Psoas muscle (tissue), 8 donors: ENCODE measurements around the gene ZBTB42. TPM values are rescaled to one million over a fixed set of nuclear protein-coding genes. Genes with fewer than 3 reads are reported as not detected.

Source experiments
- ATAC-seq, 4 donors: fragments of 200-7000 bp; cut with Tn5 transposase; one replicate each; pipeline ENCODE4 v1.9.1; 2020; ENCODE audit warnings: moderate library complexity in 3 of 4, mild to moderate bottlenecking in 2 of 4
- DNase-seq, 2 donors: peaks; one replicate each; pipeline ENCODE4 v3.0.0-alpha.2; 2020
- H3K27ac ChIP-seq: fragments of 200-600 bp; one replicate; pipeline ENCODE4 v1.8.0; 2022
- H3K27me3 ChIP-seq, 3 donors: fragments of 200-600 bp in 1 of 3; one replicate each; pipeline versions ENCODE4 v1.6.1 to v1.8.0; 2013 to 2022; ENCODE audit warnings: low read length in 2 of 3, mild to moderate bottlenecking in 2 of 3, moderate library complexity in 1 of 3; ENCODE audit not compliant: insufficient read depth in 3 of 3
- H3K36me3 ChIP-seq, 2 donors: fragments of 200-600 bp in 1 of 2; one replicate each; pipeline versions ENCODE4 v1.6.1 to v1.8.0; 2013 to 2022; ENCODE audit warnings: low read depth in 1 of 2, mild to moderate bottlenecking in 1 of 2, moderate library complexity in 1 of 2; ENCODE audit not compliant: insufficient read depth in 1 of 2
- H3K4me1 ChIP-seq: fragments of 200-600 bp; one replicate; pipeline ENCODE4 v1.8.0; 2022
- H3K4me3 ChIP-seq: fragments of 200-600 bp; one replicate; pipeline ENCODE4 v1.8.0; 2022; ENCODE audit warnings: mild to moderate bottlenecking
- H3K9me3 ChIP-seq: fragments of 200-600 bp; one replicate; pipeline ENCODE4 v1.8.0; 2022
- CTCF ChIP-seq: fragments of 200-600 bp; IDR thresholded peaks from one replicate; pipeline ENCODE4 v1.8.0; 2022; ENCODE audit warnings: antibody characterized with exemption
- WGBS, 3 donors: extraction: QIAGEN DNeasy Blood & Tissue Kit; methylation state at CpG; one replicate each; pipeline versions ENCODE4 v1.1.6 to v1.1.7; 2013; 5-methylcytosine and 5-hydroxymethylcytosine counted together
- intact Hi-C, 2 donors: fragments of 100-400 bp; cut with DNase I; formaldehyde crosslinking; loops; one replicate each; pipeline versions ENCODE4 v1.11.0 to v1.14.2; 2022
- polyA plus RNA-seq, 3 donors: library from polyadenylated mRNA; stranded (reverse); fragments of 200-250 nt; gene quantifications; one replicate each; pipeline ENCODE4 v1.2.3, GENCODE V29; 2013
- total RNA-seq, 4 donors: library from RNA; stranded (reverse); fragmentation: NEBNext Ultra II Directional in 2 of 4; extraction: Animal tissue kit (Norgen Biotek cat#: 25700) in 2 of 4; gene quantifications; one replicate each; pipeline versions ENCODE4 v1.2.1 to v1.2.4, GENCODE V29; 2021 to 2023
- donor health status: healthy with polysubstance abuse.
- donor health status: DM: no; HTN: no; CAD: no; lungs with moderate emphysema.
- donor health status: Bipolar disorder and iron deficiency.
- donor health status: healthy.
- donor health status: DM: yes; HTN: yes; CAD: no.
- donor health status: DM: no; HTN: no; CAD: no.
- donor health status: DM: no; HTN: no; CAD: no.
- donor health status: DM: yes; HTN: yes; CAD: no.

The ZBTB42 gene
- total and polyA plus RNA-seq, 7 donors: 4.2 to 7.4 (median 6.2) TPM

- H3K4me1 ChIP-seq: no peaks in the 10 kb centered on the region
- H3K36me3 ChIP-seq: peaks cover 2 to 43% of the 10 kb centered on the region in 2 donors
- ATAC-seq (no peak), DNase-seq (no peak)
- 80 to 82% (median 81%) methylated on average over 18 of the region's 18 CpGs for WGBS, 3 donors
- H3K4me3 ChIP-seq: no peak overlapping the region
- no peaks in the 10 kb centered on the region for H3K27me3 ChIP-seq
- no peak overlapping the region for H3K27ac ChIP-seq
- intact Hi-C loops: loop anchor here (2.0 to 5.0 kb wide), 2 partner anchors 57 to 278 kb away; no protein-coding TSS in a partner anchor
- no peaks in the 10 kb centered on the region for H3K9me3 ChIP-seq
- no peak for TF ChIP-seq CTCF
Measured at GRCh38 chr14:104769324-104770071, 31.4 kb upstream of the ZBTB42 start.

GRCh38 chr14:104770072-104770579 is 30.8 kb upstream of the ZBTB42 start:
- Histone ChIP-seq H3K27ac (no peak overlapping the region), H3K4me3 (no peak overlapping the region), H3K27me3 (no peaks in the 10 kb centered on the region), H3K4me1 (no peaks in the 10 kb centered on the region), H3K36me3 (peaks cover 2 to 50% of the 10 kb centered on the region in 2 donors), H3K9me3 (no peaks in the 10 kb centered on the region)
- no peak for TF ChIP-seq CTCF
- WGBS, 3 donors: 82 to 87% (median 84%) methylated on average over 24 of the region's 24 CpGs
- no peak for DNase-seq
- ATAC-seq: no peak
- intact Hi-C loops: no loop called here

DNA sequence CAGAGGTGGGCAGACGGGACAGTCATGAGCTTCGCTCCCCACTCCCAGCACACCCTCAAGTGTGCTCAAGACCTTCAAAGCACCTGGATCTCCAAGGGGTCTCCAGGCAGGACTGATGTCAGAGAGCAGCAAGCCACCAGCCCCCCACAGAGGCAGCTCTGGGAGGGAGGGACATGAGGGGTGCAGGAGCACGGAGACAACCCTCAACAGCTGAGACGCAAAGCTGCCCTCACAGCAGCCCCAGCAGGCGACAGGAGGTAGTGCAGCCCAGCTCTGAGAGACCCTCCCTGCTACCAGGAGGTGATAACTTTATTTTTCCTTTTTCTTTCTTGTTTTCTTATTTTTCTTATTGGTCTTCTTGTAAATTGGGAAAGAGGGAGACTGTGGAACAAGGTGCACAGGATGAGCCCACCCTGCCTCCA is 30.0 kb upstream of the ZBTB42 start:
- H3K9me3 ChIP-seq: no peaks in the 10 kb centered on the region
- peaks cover 5 to 54% of the 10 kb centered on the region in 2 donors for H3K36me3 ChIP-seq
- no peak overlapping the region for H3K4me3 ChIP-seq
- no peaks in the 10 kb centered on the region for H3K4me1 ChIP-seq
- DNase-seq: no peak
- WGBS, 3 donors: 77 to 98% (median 94%) methylated on average over 5 of the region's 5 CpGs
- intact Hi-C loops: no loop called here
- TF ChIP-seq CTCF: peak; percentile 32
- ATAC-seq: no peak
- no peaks in the 10 kb centered on the region for H3K27me3 ChIP-seq
- no peak overlapping the region for H3K27ac ChIP-seq

DNA sequence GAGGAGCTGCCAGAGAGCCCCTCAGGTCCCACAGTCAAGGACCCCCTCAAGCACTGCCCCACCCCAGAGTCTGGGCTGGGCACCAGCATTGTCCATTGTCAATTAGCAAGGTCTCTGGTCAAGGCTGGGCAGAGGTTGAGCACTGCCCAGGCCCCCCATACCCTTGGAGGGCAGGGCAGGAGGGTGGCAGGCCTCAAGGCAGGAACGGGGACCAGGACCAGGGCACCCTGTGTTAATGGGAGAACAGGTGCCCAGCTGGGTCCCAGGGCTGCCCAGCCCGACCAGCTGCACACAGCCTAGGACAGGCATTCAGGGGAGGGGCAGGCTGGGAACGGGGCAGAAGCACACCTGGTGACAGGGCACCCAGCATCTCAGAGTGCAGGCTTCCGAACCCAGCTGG is 29.5 kb upstream of the ZBTB42 start:
- Histone ChIP-seq H3K4me3 (no peak overlapping the region), H3K4me1 (no peaks in the 10 kb centered on the region), H3K27me3 (no peaks in the 10 kb centered on the region), H3K27ac (no peak overlapping the region), H3K36me3 (peaks cover 5 to 54% of the 10 kb centered on the region in 2 donors), H3K9me3 (no peaks in the 10 kb centered on the region)
- TF ChIP-seq CTCF: no peak
- intact Hi-C loops: no loop called here
- 89 to 96% (median 92%) methylated on average over 4 of the region's 4 CpGs for WGBS, 3 donors
- DNase-seq (no peak), ATAC-seq (no peak)
